HEK293 (cell line): Measurements from ENCODE around the gene HS3ST4.

Source experiments
- CTCF ChIA-PET: fragments of 350-600 bp; formaldehyde crosslinking; extraction: SDS; loops from one replicate; lab custom pipeline; 2021; ENCODE audit warnings: antibody characterized with exemption; lab: Yijun Ruan, JAX
- POLR2A ChIA-PET: fragments of 300-600 bp; formaldehyde crosslinking; extraction: SDS; loops from one replicate; lab custom pipeline; 2020; ENCODE audit warnings: antibody characterized with exemption, inconsistent platforms; lab: Yijun Ruan, JAX
- H3K27ac ChIP-seq: fragments of 200-500 bp; sonication (Bioruptor generic); 2 replicates; pipeline ENCODE4 v1.5.1; 2014; ENCODE audit warnings: low read depth, low read length, control low read depth, inconsistent platforms; ENCODE audit errors: extremely low read depth
- H3K36me3 ChIP-seq, 2 experiments: fragments of 200-500 bp in 1 of 2; sonication (Bioruptor generic) in 1 of 2; 1 replicate in 1 of 2; 2 replicates in 1 of 2; pipeline ENCODE4 v1.5.1; 2014 to 2017; ENCODE audit warnings: inconsistent platforms in 2 of 2, low read length in 2 of 2; ENCODE audit not compliant: control insufficient read depth in 2 of 2, insufficient read depth in 1 of 2
- H3K4me1 ChIP-seq: fragments of 200-500 bp; sonication (Bioruptor generic); 2 replicates; pipeline ENCODE4 v1.5.1; 2014; ENCODE audit warnings: mild to moderate bottlenecking, low read length, inconsistent platforms; ENCODE audit not compliant: control insufficient read depth, insufficient read depth
- H3K4me3 ChIP-seq: 2 replicates; pipeline ENCODE4 v1.5.1; 2011; ENCODE audit warnings: low read depth, mild to moderate bottlenecking, control low read depth, low read length, moderate library complexity
- H3K9me3 ChIP-seq: fragments of 200-500 bp; sonication (Bioruptor generic); 2 replicates; pipeline ENCODE4 v1.5.1; 2014; ENCODE audit warnings: low read depth, low read length, inconsistent platforms; ENCODE audit not compliant: control insufficient read depth, insufficient read depth
- FEZF1 ChIP-seq: fragments of 450-650 bp; formaldehyde crosslinking; IDR thresholded peaks from 2 replicates; pipeline ENCODE4 v1.5.1; 2016; ENCODE audit warnings: missing biosample characterization, missing genetic modification characterization
- MEIS1 ChIP-seq: sonication (generic); formaldehyde crosslinking; IDR thresholded peaks from 2 replicates; pipeline ENCODE4 v1.8.1; 2022; ENCODE audit warnings: missing genetic modification reagents, mild to moderate bottlenecking, borderline replicate concordance
- PRDM6 ChIP-seq: fragments of 450-650 bp; formaldehyde crosslinking; IDR thresholded peaks from 2 replicates; pipeline ENCODE4 v1.5.1; 2017; ENCODE audit warnings: missing biosample characterization, missing genetic modification characterization
- ZBTB20 ChIP-seq: fragments of 450-650 bp; formaldehyde crosslinking; IDR thresholded peaks from 2 replicates; pipeline ENCODE4 v1.5.1; 2016; ENCODE audit warnings: missing biosample characterization, missing genetic modification characterization
- ZNF121 ChIP-seq: fragments of 450-650 bp; formaldehyde crosslinking; IDR thresholded peaks from 2 replicates; pipeline ENCODE4 v1.5.1; 2016; ENCODE audit warnings: missing biosample characterization, missing genetic modification characterization
- ZNF132 ChIP-seq: fragments of 450-650 bp; formaldehyde crosslinking; IDR thresholded peaks from 2 replicates; pipeline ENCODE4 v1.5.1; 2017; ENCODE audit warnings: missing biosample characterization, missing genetic modification characterization, borderline replicate concordance
- ZNF175 ChIP-seq: fragments of 450-650 bp; formaldehyde crosslinking; IDR thresholded peaks from 2 replicates; pipeline ENCODE4 v1.5.1; 2016; ENCODE audit warnings: missing biosample characterization, missing genetic modification characterization
- ZNF19 ChIP-seq: fragments of 450-650 bp; formaldehyde crosslinking; IDR thresholded peaks from 2 replicates; pipeline ENCODE4; 2016; ENCODE audit warnings: missing biosample characterization, missing genetic modification characterization, low read depth
- ZNF274 ChIP-seq, 2 experiments: fragments of 200-500 bp in 1 of 2; fragments of 450-650 bp in 1 of 2; sonication (Bioruptor generic) in 1 of 2; formaldehyde crosslinking in 1 of 2; IDR thresholded peaks; 2 replicates each; pipeline versions ENCODE4 v1.5.1 to v1.6.1; 2014 to 2016; ENCODE audit warnings: borderline replicate concordance in 1 of 2, inconsistent platforms in 1 of 2, low read length in 1 of 2, missing biosample characterization in 1 of 2, missing genetic modification characterization in 1 of 2
- ZNF302 ChIP-seq: fragments of 450-650 bp; formaldehyde crosslinking; IDR thresholded peaks from 2 replicates; pipeline ENCODE4 v1.5.1; 2016; ENCODE audit warnings: missing biosample characterization, missing genetic modification characterization, low read depth
- ZNF350 ChIP-seq: fragments of 450-650 bp; formaldehyde crosslinking; IDR thresholded peaks from 2 replicates; pipeline ENCODE4 v1.5.0; 2017; ENCODE audit warnings: missing biosample characterization, mild to moderate bottlenecking, missing genetic modification characterization
- ZNF449 ChIP-seq: fragments of 450-650 bp; formaldehyde crosslinking; IDR thresholded peaks from 2 replicates; pipeline ENCODE4 v1.5.1; 2017; ENCODE audit warnings: missing biosample characterization, mild to moderate bottlenecking, missing genetic modification characterization, moderate library complexity
- ZNF48 ChIP-seq: fragments of 450-650 bp; formaldehyde crosslinking; IDR thresholded peaks from 2 replicates; pipeline ENCODE4 v1.5.1; 2016; ENCODE audit warnings: missing biosample characterization, missing genetic modification characterization
- ZNF544 ChIP-seq: fragments of 450-650 bp; formaldehyde crosslinking; IDR thresholded peaks from 2 replicates; pipeline ENCODE4 v1.5.0; 2017; ENCODE audit warnings: missing biosample characterization, missing genetic modification characterization
- ZNF623 ChIP-seq: fragments of 450-650 bp; formaldehyde crosslinking; IDR thresholded peaks from 2 replicates; pipeline ENCODE4 v1.5.1; 2016; ENCODE audit warnings: missing biosample characterization, missing genetic modification characterization
- ZNF645 ChIP-seq: fragments of 450-650 bp; formaldehyde crosslinking; IDR thresholded peaks from 2 replicates; pipeline ENCODE4; 2016; ENCODE audit warnings: missing biosample characterization, missing genetic modification characterization
- ZNF692 ChIP-seq: fragments of 450-650 bp; formaldehyde crosslinking; IDR thresholded peaks from 2 replicates; pipeline ENCODE4 v1.5.1; 2016; ENCODE audit warnings: missing biosample characterization, missing genetic modification characterization
- ZNF837 ChIP-seq: fragments of 450-650 bp; formaldehyde crosslinking; IDR thresholded peaks from 2 replicates; pipeline ENCODE4 v1.5.1; 2016; ENCODE audit warnings: missing biosample characterization, missing genetic modification characterization
- ZSCAN18 ChIP-seq: fragments of 450-650 bp; formaldehyde crosslinking; IDR thresholded peaks from 2 replicates; pipeline ENCODE4 v1.5.1; 2016; ENCODE audit warnings: missing biosample characterization, missing genetic modification characterization
- ZSCAN4 ChIP-seq: fragments of 450-650 bp; formaldehyde crosslinking; IDR thresholded peaks from 2 replicates; pipeline ENCODE4 v1.5.1; 2017; ENCODE audit warnings: missing biosample characterization, missing genetic modification characterization

The HS3ST4 gene

GRCh38 chr16:25713785-25714570 is 22.2 kb downstream of the HS3ST4 start:
- ChIA-PET POLR2A (no interaction called here), CTCF (interaction anchor here (0.6 kb wide), 1 partner anchor 1661 kb away, joined by 4 read pairs; no protein-coding TSS in a partner anchor)
- Histone ChIP-seq H3K4me3 (no peak overlapping the region), H3K36me3 (no peaks in the 10 kb centered on the region), H3K27ac (no peak overlapping the region), H3K9me3 (no peaks in the 10 kb centered on the region), H3K4me1 (no peaks in the 10 kb centered on the region)
- TF ChIP-seq MEIS1 (CRISPR knock-in tag) (no peak), ZSCAN18 (tag by site-specific recombination) (no peak), ZNF19 (no peak), ZNF274 (IDR thresholded peaks at IDR 0.05; ENCODE audit: low read length) (no peak), ZNF274 (tag by site-specific recombination; IDR thresholded peaks at IDR 0.05; ENCODE audit: borderline replicate concordance) (no peak), ZNF175 (tag by site-specific recombination) (no peak), PRDM6 (tag by site-specific recombination) (no peak)

GRCh38 chr16:25716186-25716585 is 24.4 kb downstream of the HS3ST4 start:
- TF ChIP-seq ZSCAN4 (tag by site-specific recombination) (no peak), ZNF623 (tag by site-specific recombination) (no peak), ZNF48 (no peak), ZNF121 (tag by site-specific recombination) (no peak), ZNF645 (no peak), ZNF544 (tag by site-specific recombination) (no peak)
- Histone ChIP-seq H3K4me3 (no peak overlapping the region), H3K4me1 (no peaks in the 10 kb centered on the region), H3K9me3 (no peaks in the 10 kb centered on the region), H3K27ac (no peak overlapping the region), H3K36me3 (no peaks in the 10 kb centered on the region)
- CTCF ChIA-PET = no interaction called here
- POLR2A ChIA-PET = no interaction called here

GRCh38 chr16:25721439-25721838 is 29.7 kb downstream of the HS3ST4 start:
- Histone ChIP-seq H3K9me3 (no peaks in the 10 kb centered on the region), H3K27ac (no peak overlapping the region), H3K4me3 (no peak overlapping the region), H3K4me1 (no peaks in the 10 kb centered on the region), H3K36me3 (no peaks in the 10 kb centered on the region)
- POLR2A ChIA-PET = no interaction called here
- CTCF ChIA-PET = no interaction called here
- no peak for TF ChIP-seq ZNF302 (tag by site-specific recombination)
- TF ChIP-seq ZNF449 (tag by site-specific recombination) = no peak
- no peak for TF ChIP-seq ZNF132
- no peak for TF ChIP-seq ZBTB20
- no peak for TF ChIP-seq ZNF350 (tag by site-specific recombination)
- TF ChIP-seq ZNF837 (tag by site-specific recombination) = no peak
- TF ChIP-seq FEZF1 (tag by site-specific recombination) = no peak
- TF ChIP-seq ZNF692 = no peak
